ENCODE results near the gene PLEKHN1.
"Not testable (repeated sequence)": the region's sequence is repeated elsewhere in the genome, so short reads cannot be mapped to it uniquely, and the experiment has no call there.

The PLEKHN1 gene

DNA sequence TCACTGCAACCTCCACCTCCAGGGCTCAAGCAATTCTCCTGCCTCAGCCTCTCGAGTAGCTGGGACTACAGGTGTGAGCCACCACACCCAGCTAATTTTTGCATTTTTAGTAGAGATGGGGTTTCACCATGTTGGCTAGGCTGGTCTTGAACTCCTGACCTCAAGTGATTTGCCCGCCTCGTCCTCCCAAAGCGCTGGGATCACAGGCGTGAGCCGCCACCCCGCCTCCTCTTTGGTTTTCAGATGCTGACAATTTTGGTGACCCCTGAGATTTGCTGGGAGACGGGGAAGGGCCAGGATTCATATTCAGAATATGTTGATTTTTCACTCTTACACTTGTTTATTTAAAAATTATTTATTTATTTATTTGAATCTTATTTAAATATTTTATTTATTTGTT lies 43.8 kb downstream of the PLEKHN1 start:
- DNase-seq (ENCODE audit: low spot score) = not testable (repeated sequence)

DNA sequence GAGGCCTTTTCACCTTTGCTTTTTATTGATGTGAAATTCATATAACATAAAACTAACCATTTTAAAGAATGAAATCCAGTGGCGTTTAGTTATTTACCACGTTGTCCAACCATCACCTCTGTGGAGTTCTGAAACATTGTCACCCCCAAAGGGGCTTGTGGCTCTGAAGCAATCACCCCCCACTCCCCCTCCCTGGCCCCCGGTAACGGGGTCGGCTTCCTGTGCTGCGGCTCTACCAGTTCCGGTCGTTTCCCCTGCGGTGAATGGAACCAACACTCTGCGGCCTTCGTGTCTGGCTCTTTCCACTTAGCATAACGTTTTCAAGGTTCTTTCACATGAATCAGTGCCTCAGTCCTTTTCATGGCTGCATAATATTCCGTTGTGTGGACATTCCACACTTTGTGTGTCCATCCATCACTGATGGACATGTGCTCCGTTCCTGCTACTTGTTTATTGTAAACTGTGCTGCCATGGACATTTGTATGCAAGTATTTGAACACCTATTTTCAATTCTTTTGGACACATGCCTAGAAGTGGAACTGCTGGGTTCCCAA lies 45.2 kb downstream of the PLEKHN1 start:
- DNase-seq (ENCODE audit: low spot score) = no peak

DNA sequence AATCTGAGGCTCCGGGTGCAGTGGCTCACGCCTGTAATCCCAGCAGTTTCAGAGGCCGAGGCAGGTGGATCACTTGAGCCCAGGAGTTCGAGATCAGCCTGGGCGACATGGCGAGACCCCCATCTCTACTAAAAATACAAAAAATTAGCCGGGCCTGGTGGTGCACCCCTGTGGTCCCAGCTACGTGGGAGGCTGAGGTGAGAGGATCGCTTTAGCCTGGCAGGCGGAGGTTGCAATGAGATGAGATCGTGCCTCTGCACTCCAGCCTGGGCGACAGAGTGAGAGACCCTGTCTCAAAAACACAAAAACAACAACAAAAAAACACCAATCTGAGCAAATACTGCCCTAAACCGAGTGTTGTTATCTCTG lies 46.4 kb downstream of the PLEKHN1 start:
- DNase-seq (ENCODE audit: low spot score) = not testable (repeated sequence)

DNA sequence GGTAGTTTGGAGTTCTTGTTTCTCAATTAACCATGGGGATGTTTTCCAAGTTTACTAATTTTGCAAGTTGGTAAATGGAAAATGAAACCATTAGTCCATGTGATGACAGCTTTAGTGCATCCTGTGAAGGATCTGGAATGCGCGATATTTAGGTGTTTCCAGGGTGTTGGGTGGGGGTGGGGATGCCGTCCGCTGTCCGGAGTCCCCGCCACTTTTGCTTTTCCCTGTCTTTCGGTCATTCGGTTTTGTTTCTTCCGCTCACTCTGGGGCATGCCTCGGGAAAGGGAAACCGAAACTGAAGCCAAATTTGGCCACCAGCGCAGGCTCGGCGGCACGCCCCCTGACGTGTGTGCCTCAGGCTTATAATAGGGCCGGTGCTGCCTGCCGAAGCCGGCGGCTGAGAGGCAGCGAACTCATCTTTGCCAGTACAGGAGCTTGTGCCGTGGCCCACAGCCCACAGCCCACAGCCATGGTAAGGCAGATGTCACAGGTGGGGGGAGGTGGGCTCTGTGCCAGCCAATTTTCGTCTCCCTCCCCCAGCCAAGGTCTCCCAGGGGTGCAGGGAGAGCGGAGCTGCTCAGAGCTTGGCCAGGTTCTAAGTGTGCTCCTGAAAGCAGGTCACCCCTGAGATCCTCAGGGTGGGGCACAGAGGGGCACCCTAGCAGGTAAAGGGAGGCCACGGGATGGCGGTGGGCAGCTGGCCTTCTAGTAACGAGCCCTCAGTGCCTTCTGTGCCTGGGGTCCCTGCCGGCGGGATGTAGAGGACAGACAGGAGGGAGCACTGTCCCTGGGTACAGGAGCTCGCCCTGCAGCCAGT lies 47.0 kb downstream of the PLEKHN1 start, which contains the start of gene ISG15:
Gene ISG15, plus strand, starts transcription at position 393 of the 817 bp plus-strand sequence. Its CDS starts 77 bp downstream, at position 470.
- DNase-seq (ENCODE audit: low spot score) = peak; percentile 91

DNA sequence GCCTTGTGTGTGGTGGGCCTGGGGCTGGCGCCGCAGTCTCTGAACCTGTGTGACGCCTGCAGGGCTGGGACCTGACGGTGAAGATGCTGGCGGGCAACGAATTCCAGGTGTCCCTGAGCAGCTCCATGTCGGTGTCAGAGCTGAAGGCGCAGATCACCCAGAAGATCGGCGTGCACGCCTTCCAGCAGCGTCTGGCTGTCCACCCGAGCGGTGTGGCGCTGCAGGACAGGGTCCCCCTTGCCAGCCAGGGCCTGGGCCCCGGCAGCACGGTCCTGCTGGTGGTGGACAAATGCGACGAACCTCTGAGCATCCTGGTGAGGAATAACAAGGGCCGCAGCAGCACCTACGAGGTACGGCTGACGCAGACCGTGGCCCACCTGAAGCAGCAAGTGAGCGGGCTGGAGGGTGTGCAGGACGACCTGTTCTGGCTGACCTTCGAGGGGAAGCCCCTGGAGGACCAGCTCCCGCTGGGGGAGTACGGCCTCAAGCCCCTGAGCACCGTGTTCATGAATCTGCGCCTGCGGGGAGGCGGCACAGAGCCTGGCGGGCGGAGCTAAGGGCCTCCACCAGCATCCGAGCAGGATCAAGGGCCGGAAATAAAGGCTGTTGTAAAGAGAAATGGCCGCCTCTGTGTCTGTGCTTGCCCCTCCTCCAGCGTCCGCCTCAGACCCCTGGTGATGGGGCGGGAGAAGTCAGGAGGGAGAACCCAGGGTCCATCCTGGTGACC lies 47.8 kb downstream of the PLEKHN1 start:
- DNase-seq (ENCODE audit: low spot score) = no peak

DNA sequence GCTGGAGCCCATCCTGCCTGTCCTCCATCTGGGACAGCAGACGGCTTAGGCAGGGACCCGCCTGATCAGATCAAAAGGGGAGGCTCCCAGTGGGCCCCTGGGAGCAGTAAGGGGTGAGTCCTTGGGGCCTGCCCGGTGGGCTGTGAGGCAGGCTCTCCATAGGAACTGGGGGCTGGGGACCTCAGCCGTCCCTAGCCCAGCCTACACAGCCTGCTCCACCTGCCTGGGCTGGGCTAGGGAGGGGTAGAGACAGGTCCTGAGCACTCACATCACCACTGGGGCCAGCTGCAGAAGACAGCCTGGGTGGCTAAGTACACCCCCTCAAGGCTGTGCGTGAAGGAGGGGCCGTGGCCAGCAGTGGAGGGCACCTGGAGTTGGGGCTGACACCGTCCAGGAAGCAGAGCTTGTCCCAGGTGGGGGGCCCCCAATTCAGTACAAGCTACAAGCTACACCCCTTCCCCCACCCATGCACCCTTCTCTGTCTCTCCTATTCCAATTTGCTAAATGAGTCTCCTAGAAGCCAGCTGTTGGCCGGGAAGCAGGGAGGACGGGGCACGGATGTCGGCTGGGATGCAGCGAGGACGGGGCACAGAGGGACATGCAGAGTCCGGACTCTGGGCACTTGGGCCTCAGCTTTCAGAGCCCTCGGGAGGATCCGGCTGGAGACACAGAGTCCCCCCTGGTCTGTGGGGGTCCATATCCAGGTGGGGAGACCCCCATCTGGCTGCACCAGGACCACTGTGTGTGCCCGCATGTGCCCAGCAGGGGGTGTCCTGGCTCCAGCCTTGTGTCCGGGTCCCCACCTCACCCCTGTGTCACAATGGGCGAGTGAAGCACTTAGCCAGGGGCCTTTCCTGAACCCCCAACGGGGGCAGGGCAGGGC lies 48.8 kb downstream of the PLEKHN1 start:
- no peak for DNase-seq (ENCODE audit: low spot score)

DNA sequence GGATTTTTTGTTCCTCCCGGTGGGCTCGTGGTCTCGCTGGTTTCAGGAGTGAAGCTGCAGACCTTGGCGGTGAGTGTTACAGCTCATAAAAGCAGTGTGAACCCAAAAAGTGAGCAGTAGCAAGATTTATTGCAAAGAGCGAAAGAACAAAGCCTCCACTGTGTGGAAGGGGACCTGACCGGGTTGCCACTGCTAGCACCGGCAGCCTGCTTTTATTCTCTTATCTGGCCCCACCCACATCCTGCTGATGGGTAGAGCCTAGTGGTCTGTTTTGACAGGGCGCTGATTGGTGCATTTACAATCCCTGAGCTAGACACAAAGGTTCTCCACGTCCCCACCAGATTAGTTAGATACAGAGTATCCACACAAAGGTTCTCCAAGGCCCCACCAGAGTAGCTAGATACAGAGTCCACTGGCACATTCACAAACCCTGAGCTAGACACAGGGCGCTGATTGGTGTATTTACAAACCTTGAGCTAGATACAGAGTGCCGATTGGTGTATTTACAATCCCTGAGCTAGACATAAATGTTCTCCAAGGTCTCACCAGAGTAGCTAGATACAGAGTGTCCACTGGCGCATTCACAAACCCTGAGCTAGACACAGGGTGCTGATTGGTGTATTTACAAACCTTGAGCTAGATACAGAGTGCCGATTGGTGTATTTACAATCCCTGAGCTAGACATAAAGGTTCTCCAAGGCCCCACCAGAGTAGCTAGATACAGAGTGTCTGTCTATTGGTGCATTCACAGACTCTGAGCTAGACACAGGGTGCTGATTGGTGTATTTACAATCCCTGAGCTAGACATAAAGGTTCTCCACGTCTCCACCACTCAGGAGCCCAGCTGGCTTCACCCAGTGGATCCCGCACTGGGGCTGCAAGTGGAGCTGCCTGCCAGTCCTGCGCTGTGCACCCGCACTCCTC lies 51.4 kb downstream of the PLEKHN1 start:
- not testable (repeated sequence) for DNase-seq (ENCODE audit: low spot score)

DNA sequence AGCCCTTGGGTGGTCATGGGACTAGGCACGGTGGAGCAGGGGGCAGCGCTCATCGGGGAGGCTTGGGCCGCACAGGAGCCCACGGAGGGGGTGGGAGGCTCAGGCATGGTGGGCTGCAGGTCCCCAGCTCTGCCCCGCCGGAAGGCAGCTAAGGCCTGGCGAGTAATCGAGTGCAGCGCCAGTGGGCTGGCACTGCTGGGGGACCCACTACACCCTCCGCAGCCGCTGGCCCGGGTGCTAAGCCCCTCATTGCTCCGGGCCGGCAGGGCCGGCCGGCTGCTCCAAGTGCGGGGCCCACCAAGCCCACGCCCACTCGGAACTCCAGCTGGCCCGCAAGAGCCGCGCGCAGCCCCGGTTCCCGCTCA lies 52.0 kb downstream of the PLEKHN1 start:
- DNase-seq (ENCODE audit: low spot score) = not testable (repeated sequence)

DNA sequence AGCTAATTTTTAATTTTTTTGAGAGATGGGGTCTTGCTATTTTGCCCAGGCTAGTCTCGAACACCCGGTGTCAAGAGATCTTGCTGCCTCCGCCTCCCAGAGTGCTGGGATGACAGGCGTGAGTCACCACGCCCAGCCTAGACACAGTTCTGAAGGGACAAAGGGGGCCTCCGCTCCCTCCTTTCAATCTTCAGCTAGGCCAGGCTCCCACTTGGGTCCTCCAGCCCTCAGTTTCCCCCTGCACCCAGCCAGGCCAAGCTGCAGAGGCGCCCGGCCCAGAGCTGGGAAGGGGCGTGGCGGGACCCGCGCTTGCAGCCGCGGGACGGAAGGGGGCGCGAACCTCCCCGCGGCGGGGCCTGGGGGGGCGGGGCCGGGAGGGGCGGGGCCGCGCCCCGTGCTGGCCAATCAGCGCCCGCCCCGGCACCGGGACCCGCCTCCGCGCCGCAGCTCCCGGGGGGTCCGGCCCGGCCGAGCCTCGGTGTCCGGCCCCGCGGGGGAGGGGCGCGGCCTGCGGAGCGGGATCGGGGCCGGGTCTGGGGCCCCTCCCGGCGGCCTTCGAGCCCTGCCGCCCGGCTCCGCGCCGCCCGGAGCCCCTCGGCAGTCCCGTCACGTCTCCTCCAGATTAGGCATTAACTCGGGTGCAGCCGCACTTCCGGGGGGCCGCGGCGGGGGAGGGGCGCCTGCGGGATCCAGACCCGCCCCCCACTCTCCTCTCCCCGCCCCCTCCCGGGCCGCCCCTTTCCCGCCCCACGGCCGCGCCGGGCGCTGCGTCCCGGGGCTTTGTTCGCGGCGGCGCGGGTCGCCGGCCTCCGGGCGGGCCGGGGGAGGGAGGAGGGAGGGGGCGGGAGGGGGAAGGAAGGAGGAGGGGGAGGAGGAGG lies 53.1 kb downstream of the PLEKHN1 start:
- DNase-seq (ENCODE audit: low spot score) = peak; percentile 91

DNA sequence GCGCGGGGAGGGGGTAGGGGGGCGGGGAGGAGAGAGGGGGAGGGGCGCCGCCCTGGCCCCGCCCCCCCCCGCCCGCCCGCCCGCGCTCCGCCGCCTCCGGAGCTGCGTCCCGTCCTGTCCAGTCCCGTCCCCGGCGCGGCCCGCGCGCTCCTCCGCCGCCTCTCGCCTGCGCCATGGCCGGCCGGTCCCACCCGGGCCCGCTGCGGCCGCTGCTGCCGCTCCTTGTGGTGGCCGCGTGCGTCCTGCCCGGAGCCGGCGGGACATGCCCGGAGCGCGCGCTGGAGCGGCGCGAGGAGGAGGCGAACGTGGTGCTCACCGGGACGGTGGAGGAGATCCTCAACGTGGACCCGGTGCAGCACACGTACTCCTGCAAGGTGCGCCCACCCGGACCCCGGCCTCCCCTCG lies 53.7 kb downstream of the PLEKHN1 start, which contains the start of gene AGRN:
Gene AGRN, plus strand, starts transcription at position 121 of the 405 bp plus-strand sequence. Its CDS starts 53 bp downstream, at position 174.
- DNase-seq (ENCODE audit: low spot score) = no peak

DNA sequence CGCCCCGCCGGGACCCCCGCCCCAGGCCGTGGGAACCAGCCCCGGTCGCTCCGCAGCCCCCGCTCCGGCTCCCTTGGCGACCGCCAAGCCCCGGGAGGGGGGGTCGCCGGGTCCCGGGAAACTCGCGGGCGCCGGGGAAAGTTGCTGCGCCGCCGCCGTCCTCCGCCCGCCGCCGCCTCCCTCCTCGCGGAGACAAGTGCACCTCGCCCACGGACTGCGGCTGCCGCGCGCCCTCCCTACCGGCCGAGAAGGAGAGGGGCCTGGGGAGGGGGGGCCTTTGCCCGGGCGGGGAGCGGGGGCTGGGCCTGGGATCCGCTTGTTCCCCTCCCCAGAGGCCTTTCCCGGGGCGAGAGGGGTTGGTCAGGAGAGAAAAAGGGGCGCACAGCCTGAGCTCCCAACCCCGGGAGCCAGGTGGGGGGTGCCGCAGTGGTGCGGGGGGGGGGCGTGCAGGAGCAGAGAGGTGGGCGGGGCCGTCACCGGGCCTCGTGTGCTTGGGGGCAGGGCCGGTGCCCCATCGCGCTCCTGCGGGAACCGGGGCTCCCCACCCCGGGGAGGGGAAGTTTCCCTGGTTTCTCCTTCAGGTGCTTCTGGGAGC lies 54.2 kb downstream of the PLEKHN1 start:
- no peak for DNase-seq (ENCODE audit: low spot score)

DNA sequence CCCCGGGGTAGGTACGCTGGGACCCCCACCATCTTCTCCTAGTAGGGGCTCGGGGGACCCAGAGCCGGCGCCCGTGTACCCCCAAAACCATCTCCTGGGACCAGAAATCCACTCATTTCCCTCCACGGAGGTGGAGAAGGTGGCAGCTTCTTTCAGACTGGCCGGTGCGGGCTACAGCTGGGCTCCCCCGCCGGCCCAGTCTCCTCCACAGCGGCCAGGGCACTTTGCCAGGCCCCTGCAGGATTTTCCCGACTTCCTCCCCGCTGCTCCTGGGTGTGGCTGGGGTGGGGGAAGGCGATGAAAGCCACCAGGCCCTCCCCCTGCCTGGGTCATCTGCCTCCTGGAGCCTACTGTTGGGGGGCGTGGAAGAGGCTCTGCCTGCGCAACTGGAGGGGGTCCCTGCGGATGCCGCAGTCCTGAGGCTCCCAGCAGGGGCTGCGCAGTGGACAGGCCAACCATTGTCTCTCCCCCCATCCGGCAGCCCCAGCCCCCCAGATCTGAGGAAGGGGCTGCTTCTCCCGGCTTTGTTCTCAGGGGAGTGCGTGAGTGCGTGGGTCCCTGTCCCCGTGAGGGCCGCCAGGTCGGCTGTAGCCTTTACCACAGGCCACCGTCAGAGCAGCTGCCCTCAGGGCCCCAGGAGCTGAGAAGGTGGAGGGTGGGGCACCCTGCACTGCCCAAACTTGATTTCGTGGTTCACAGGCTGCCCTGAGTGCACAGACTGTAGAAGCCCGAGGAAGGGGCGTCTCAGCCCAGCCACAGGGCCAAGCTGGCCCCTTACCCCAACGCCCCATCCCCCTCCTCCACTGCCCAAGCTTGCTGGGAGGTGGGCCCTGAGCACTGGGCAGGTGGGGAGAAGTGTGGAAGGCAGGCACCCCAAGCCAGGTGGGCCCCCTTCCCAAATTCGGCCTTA lies 55.0 kb downstream of the PLEKHN1 start:
- DNase-seq (ENCODE audit: low spot score) = no peak

DNA sequence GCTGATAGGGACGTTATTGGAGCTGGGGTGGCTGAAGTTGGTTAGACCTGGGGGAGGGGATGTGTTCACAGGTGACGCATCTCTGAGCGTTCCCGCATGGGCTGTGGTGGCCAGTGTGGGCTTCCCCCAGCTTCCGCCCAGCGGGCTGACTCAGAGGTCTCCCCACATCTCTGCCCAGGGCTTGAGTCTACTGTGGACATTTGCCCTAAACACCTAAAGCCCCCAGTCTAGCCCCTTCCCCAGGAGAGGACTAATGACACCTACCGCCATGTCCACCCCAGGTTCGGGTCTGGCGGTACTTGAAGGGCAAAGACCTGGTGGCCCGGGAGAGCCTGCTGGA lies 55.6 kb downstream of the PLEKHN1 start:
- DNase-seq (ENCODE audit: low spot score) = no peak

DNA sequence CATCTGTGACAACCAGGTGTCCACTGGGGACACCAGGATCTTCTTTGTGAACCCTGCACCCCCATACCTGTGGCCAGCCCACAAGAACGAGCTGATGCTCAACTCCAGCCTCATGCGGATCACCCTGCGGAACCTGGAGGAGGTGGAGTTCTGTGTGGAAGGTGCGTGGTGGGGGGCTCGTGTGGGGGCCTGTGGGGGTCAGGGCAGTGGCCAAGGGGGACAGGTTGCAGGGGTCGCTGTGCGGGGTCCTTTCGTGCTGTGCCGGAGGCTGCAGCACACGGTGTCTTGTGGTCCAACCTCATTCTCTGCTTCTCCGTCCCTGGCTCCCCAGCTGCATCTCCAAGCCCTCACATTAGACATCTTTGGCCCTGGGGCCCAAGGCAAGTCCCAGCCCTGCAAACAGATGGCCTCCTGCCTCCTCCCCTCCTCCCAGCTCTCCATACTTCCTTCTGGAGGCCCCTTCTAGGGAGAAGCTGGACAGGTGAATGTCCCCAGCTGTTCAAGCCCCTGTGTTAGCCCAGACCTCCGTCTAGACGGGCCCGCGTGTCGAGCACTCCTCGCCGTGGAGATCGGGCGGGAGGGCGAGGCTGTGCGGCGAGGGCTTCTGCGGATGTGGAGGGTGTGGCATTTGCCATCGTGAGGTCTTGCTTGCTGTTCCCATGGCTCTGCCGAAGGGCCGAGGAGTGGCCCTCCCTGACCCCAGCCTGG lies 56.2 kb downstream of the PLEKHN1 start:
- DNase-seq (ENCODE audit: low spot score) = no peak

DNA sequence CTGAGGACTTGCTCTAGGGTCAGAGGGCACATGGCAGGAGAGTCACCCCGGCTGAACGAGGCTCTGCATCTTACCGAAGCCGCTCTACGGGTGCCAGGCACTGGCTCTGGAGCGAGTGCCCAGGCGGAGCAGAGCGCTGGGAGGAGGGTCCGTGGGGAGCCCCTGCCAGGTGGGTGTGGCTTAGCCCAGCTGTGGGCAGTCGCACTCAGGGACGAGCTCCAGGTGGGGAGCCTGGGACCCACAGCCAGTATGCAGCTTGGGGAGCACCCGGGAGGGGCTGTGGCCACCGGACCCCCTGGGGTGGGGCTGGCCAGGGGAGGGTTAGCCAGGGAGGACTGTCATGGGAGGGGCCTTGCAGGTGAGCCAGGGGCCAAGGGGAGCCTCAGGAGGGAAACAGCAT lies 57.4 kb downstream of the PLEKHN1 start:
- no peak for DNase-seq (ENCODE audit: low spot score)

DNA sequence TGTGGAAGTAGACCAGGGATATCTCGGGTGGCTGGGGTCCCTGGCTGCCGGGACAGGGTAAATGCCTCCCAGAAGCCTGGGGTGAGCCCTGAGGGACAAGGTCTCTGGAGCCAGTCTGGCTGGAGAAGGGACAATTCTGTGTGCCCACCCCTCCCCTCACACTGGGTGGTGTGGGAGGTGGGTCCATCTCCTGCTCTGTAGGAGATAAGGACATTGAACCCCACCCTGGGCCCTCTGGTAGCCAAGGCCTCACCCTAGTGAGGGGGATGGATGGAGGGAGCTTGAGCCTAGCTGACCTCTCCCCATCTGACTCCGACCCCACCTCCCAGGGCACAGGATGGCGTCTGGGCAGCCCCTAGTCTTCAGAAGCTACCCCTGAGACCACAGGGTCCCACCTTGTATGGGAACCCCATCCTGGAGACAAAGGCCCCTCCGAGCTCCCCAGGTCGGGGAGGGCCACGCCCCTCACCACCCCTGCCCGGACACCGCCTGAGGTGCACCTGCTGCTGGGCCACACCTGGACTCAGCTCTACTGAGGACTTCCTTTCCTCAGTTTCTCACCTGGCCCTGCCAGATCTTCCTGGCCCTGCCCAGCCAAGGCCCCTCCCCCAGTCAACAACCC lies 58.0 kb downstream of the PLEKHN1 start:
- no peak for DNase-seq (ENCODE audit: low spot score)

Measured in left forelimb (tissue), 1 donor.